ENCODE data around the gene COLEC12. TPM values are rescaled to one million over a fixed set of nuclear protein-coding genes. Genes with fewer than 3 reads are reported as not detected.

COLEC12 gene
- total RNA-seq, 1 experiment from 2014 or later: not detected

GRCh38 chr18:420661-421246, 79.7 kb downstream of the COLEC12 start:
- Histone ChIP-seq H3K9ac (ENCODE audit: low read length) (no peak overlapping the region), H3K27me3 (ENCODE audit: insufficient read depth, low read length) (no peaks in the 10 kb centered on the region), H3K4me3 (replicated peaks in 1 of 2; ENCODE audit: low read depth in 1 of 2, low read length in 2 of 2) (no peak overlapping the region), H4K20me1 (ENCODE audit: insufficient read depth) (no peaks in the 10 kb centered on the region), H3K9me3 (ENCODE audit: control insufficient read depth in 1 of 2, insufficient read depth in 1 of 2, low read depth in 1 of 2, low read length in 2 of 2) (no peaks in the 10 kb centered on the region), H3K4me1 (ENCODE audit: control insufficient read depth in 1 of 2, insufficient read depth in 2 of 2, low read length in 2 of 2) (peaks cover 2 to 17% of the 10 kb centered on the region in 2 experiments; a peak in 2 of 4 replicates), H2AFZ (ENCODE audit: low read depth, low read length, poor library complexity, severe bottlenecking) (no peak overlapping the region), H3K9me2 (ENCODE audit: insufficient read depth) (no peaks in the 10 kb centered on the region), H3K4me2 (ENCODE audit: low read length) (no peak overlapping the region), H3K36me3 (ENCODE audit: control insufficient read depth in 1 of 2, insufficient read depth in 2 of 2, low read length in 2 of 2) (no peaks in the 10 kb centered on the region), H3K79me2 (ENCODE audit: insufficient read depth, low read length) (no peaks in the 10 kb centered on the region), H3K27ac (ENCODE audit: low read depth, low read length) (no peak overlapping the region)
- intact Hi-C loops (cut with micrococcal nuclease): no loop called here
- DNase-seq (ENCODE audit: low read depth, low spot score) (no peak), ATAC-seq (no peak)
- ChIA-PET RAD21 (ENCODE audit: low non-redundant PET in 1 of 2, low total read pairs in 2 of 2, uncharacterized antibody in 2 of 2, unreplicated experiment in 2 of 2) (no interaction called here), POLR2A (no interaction called here), CTCF (no interaction called here)
- TF ChIP-seq CBX3 (IDR thresholded peaks at IDR 0.05; ENCODE audit: low read depth) (no peak), POLR2A (IDR thresholded peaks at IDR 0.05; ENCODE audit: borderline replicate concordance, extremely low read depth, insufficient read depth, insufficient read length) (no peak), SRF (IDR thresholded peaks at IDR 0.05; ENCODE audit: low read depth) (no peak), ZFX (IDR thresholded peaks at IDR 0.05) (no peak), FOSL1 (IDR thresholded peaks at IDR 0.05; ENCODE audit: low read depth) (no peak), EGR1 (IDR thresholded peaks at IDR 0.05; ENCODE audit: low read depth) (no peak), JUND (IDR thresholded peaks at IDR 0.05) (no peak), ZNF274 (IDR thresholded peaks at IDR 0.05; ENCODE audit: low read depth, low read length) (no peak), SIN3A (IDR thresholded peaks at IDR 0.05; ENCODE audit: low read depth) (no peak), CEBPB (IDR thresholded peaks at IDR 0.05; ENCODE audit: low read depth) (no peak), SP1 (IDR thresholded peaks at IDR 0.05; ENCODE audit: low read depth) (no peak), EZH2phosphoT487 (IDR thresholded peaks at IDR 0.05; ENCODE audit: borderline replicate concordance) (no peak), CTCF (IDR thresholded peaks at IDR 0.05 in 2 of 3, conservative IDR thresholded peaks at IDR 0.05 in 1 of 3; ENCODE audit: borderline replicate concordance in 1 of 3, insufficient read depth in 1 of 3, low read depth in 2 of 3, low read length in 2 of 3) (no peak), MAX (IDR thresholded peaks at IDR 0.05) (no peak), REST (IDR thresholded peaks at IDR 0.05; ENCODE audit: low read depth) (no peak), ZBTB33 (IDR thresholded peaks at IDR 0.05; ENCODE audit: extremely low read depth, insufficient replicate concordance, low read length) (no peak), POLR2AphosphoS5 (IDR thresholded peaks at IDR 0.05; ENCODE audit: low read depth, low read length) (no peak), ATF3 (IDR thresholded peaks at IDR 0.05) (no peak)
- BruUV-seq (replicated peaks): no TSS peak

Data from HCT116 (cell line).